ENCODE results near the gene BMPR1A.

DNA sequence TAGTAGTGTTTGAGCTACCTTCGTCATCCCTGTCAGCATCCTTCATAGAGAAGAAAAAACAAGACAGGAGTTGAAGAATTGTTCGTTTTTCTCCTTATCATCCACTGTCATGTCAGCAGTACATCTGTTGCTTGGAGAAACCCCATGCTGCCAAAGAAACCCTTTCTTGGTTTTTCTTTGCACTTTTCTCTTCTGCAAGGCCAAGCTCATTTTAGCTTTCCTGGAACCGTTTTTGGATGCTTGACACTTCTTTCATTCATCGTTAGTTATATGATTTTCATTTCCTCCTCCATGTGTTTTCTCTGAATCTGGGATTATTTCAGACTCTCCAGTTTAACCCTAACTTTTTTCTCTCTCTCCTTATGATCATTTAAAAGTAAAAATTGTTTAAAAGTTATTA lies 142.1 kb downstream of the BMPR1A start:
- TF ChIP-seq, protein P1, sequence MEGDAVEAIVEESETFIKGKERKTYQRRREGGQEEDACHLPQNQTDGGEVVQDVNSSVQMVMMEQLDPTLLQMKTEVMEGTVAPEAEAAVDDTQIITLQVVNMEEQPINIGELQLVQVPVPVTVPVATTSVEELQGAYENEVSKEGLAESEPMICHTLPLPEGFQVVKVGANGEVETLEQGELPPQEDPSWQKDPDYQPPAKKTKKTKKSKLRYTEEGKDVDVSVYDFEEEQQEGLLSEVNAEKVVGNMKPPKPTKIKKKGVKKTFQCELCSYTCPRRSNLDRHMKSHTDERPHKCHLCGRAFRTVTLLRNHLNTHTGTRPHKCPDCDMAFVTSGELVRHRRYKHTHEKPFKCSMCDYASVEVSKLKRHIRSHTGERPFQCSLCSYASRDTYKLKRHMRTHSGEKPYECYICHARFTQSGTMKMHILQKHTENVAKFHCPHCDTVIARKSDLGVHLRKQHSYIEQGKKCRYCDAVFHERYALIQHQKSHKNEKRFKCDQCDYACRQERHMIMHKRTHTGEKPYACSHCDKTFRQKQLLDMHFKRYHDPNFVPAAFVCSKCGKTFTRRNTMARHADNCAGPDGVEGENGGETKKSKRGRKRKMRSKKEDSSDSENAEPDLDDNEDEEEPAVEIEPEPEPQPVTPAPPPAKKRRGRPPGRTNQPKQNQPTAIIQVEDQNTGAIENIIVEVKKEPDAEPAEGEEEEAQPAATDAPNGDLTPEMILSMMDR (IDR thresholded peaks at IDR 0.05): no peak
- TF ChIP-seq RORB (CRISPR knock-in tag; IDR thresholded peaks at IDR 0.05) (no peak), TEAD4 (CRISPR knock-in tag; IDR thresholded peaks at IDR 0.05) (no peak), CREM (CRISPR knock-in tag; IDR thresholded peaks at IDR 0.05) (no peak), GABPB1 (CRISPR knock-in tag; IDR thresholded peaks at IDR 0.05) (no peak), NFE2L1 (CRISPR knock-in tag; IDR thresholded peaks at IDR 0.05) (no peak), FOXJ3 (CRISPR knock-in tag; IDR thresholded peaks at IDR 0.05; ENCODE audit: borderline replicate concordance) (no peak)
- TF ChIP-seq, protein P2, sequence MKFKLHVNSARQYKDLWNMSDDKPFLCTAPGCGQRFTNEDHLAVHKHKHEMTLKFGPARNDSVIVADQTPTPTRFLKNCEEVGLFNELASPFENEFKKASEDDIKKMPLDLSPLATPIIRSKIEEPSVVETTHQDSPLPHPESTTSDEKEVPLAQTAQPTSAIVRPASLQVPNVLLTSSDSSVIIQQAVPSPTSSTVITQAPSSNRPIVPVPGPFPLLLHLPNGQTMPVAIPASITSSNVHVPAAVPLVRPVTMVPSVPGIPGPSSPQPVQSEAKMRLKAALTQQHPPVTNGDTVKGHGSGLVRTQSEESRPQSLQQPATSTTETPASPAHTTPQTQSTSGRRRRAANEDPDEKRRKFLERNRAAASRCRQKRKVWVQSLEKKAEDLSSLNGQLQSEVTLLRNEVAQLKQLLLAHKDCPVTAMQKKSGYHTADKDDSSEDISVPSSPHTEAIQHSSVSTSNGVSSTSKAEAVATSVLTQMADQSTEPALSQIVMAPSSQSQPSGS (CRISPR knock-in tag; IDR thresholded peaks at IDR 0.05; ENCODE audit: borderline replicate concordance, low read depth): no peak
- TF ChIP-seq, protein P3, sequence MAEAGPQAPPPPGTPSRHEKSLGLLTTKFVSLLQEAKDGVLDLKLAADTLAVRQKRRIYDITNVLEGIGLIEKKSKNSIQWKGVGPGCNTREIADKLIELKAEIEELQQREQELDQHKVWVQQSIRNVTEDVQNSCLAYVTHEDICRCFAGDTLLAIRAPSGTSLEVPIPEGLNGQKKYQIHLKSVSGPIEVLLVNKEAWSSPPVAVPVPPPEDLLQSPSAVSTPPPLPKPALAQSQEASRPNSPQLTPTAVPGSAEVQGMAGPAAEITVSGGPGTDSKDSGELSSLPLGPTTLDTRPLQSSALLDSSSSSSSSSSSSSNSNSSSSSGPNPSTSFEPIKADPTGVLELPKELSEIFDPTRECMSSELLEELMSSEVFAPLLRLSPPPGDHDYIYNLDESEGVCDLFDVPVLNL (CRISPR knock-in tag; IDR thresholded peaks at IDR 0.05; ENCODE audit: borderline replicate concordance, low read depth): no peak
- TF ChIP-seq, protein P4, sequence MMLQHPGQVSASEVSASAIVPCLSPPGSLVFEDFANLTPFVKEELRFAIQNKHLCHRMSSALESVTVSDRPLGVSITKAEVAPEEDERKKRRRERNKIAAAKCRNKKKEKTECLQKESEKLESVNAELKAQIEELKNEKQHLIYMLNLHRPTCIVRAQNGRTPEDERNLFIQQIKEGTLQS (CRISPR knock-in tag; conservative IDR thresholded peaks at IDR 0.05): no peak
- TF ChIP-seq, protein P5, sequence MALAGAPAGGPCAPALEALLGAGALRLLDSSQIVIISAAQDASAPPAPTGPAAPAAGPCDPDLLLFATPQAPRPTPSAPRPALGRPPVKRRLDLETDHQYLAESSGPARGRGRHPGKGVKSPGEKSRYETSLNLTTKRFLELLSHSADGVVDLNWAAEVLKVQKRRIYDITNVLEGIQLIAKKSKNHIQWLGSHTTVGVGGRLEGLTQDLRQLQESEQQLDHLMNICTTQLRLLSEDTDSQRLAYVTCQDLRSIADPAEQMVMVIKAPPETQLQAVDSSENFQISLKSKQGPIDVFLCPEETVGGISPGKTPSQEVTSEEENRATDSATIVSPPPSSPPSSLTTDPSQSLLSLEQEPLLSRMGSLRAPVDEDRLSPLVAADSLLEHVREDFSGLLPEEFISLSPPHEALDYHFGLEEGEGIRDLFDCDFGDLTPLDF (CRISPR knock-in tag; IDR thresholded peaks at IDR 0.05): no peak
